GM18858 (cell line): Measurements from ENCODE around the gene SMAD5.
A peak's percentile ranks its signal among the peaks of the same experiment; 100 is the strongest.

ENCODE experiments used
- ATAC-seq: cut with Tn5 transposase; IDR thresholded peaks from one replicate; pipeline ENCODE4 v1.9.1; 2021; ENCODE audit not compliant: unreplicated experiment

SMAD5 gene

GRCh38 chr5:136213919-136214493 is 81.4 kb downstream of the SMAD5 start:
- ATAC-seq: no peak

- ATAC-seq: no peak
Measured at GRCh38 chr5:136215812-136216211, 83.2 kb downstream of the SMAD5 start.

- ATAC-seq: no peak
Measured at GRCh38 chr5:136216230-136216629, 83.6 kb downstream of the SMAD5 start.

- no peak for ATAC-seq
Measured at GRCh38 chr5:136221340-136221739, 88.7 kb downstream of the SMAD5 start.

- no peak for ATAC-seq
Measured at GRCh38 chr5:136222580-136223235, 90.1 kb downstream of the SMAD5 start.

- no peak for ATAC-seq
Measured at GRCh38 chr5:136225796-136226195, 93.2 kb downstream of the SMAD5 start.

- ATAC-seq: no peak
Measured at GRCh38 chr5:136226401-136226800, 93.8 kb downstream of the SMAD5 start.

- no peak for ATAC-seq
Measured at GRCh38 chr5:136228136-136228757, 95.6 kb downstream of the SMAD5 start.

- no peak for ATAC-seq
Measured at GRCh38 chr5:136230176-136230575, 97.5 kb downstream of the SMAD5 start.

GRCh38 chr5:136232316-136232715 is 99.7 kb downstream of the SMAD5 start:
- ATAC-seq: peak; percentile 53
